NCI-H1092 (cell line): ENCODE measurements around the gene MPHOSPH6.
"Not testable (repeated sequence)": the region's sequence is repeated elsewhere in the genome, so short reads cannot be mapped to it uniquely, and the experiment has no call there.

ENCODE experiments used
- DNase-seq: peaks from one replicate; lab custom pipeline; 2025; lab: John Stamatoyannopoulos, UW

Gene MPHOSPH6

GRCh38 chr16:82175627-82176026, 5.6 kb upstream of the MPHOSPH6 start:
- no peak for DNase-seq

GRCh38 chr16:82167670-82168069, 2.4 kb downstream of the MPHOSPH6 start:
- no peak for DNase-seq

- no peak for DNase-seq
Observed at GRCh38 chr16:82160226-82160625, 9.8 kb downstream of the MPHOSPH6 start.

- DNase-seq: no peak
Observed at GRCh38 chr16:82157836-82158235, 12.2 kb downstream of the MPHOSPH6 start.

- no peak for DNase-seq
Observed at GRCh38 chr16:82157534-82157812, 12.6 kb downstream of the MPHOSPH6 start.

- DNase-seq: no peak
Observed at GRCh38 chr16:82156761-82157533, 13.1 kb downstream of the MPHOSPH6 start.

- DNase-seq: no peak
Observed at GRCh38 chr16:82152641-82153112, 17.3 kb downstream of the MPHOSPH6 start.

GRCh38 chr16:82152196-82152595, 17.8 kb downstream of the MPHOSPH6 start:
- no peak for DNase-seq

- no peak for DNase-seq
Observed at GRCh38 chr16:82150549-82150948, 19.5 kb downstream of the MPHOSPH6 start.

GRCh38 chr16:82149536-82149935, 20.5 kb downstream of the MPHOSPH6 start:
- DNase-seq: no peak

GRCh38 chr16:82147546-82147945, 22.5 kb downstream of the MPHOSPH6 start:
- no peak for DNase-seq

GRCh38 chr16:82146957-82147356, 23.1 kb downstream of the MPHOSPH6 start:
- no peak for DNase-seq

- no peak for DNase-seq
Observed at GRCh38 chr16:82146556-82146955, 23.5 kb downstream of the MPHOSPH6 start.

GRCh38 chr16:82139286-82139571, 30.8 kb downstream of the MPHOSPH6 start:
- not testable (repeated sequence) for DNase-seq

- DNase-seq: no peak
Observed at GRCh38 chr16:82138478-82139285, 31.3 kb downstream of the MPHOSPH6 start.

- no peak for DNase-seq
Observed at GRCh38 chr16:82137822-82138167, 32.2 kb downstream of the MPHOSPH6 start.

GRCh38 chr16:82136956-82137821, 32.8 kb downstream of the MPHOSPH6 start:
- no peak for DNase-seq

- DNase-seq: no peak
Observed at GRCh38 chr16:82135844-82136243, 34.2 kb downstream of the MPHOSPH6 start.

- DNase-seq: no peak
Observed at GRCh38 chr16:82134846-82135245, 35.2 kb downstream of the MPHOSPH6 start.

- DNase-seq: no peak
Observed at GRCh38 chr16:82133798-82134197, 36.2 kb downstream of the MPHOSPH6 start.

GRCh38 chr16:82129881-82130280, 40.1 kb downstream of the MPHOSPH6 start:
- DNase-seq: no peak

- DNase-seq: no peak
Observed at GRCh38 chr16:82124651-82125050, 45.4 kb downstream of the MPHOSPH6 start.

GRCh38 chr16:82119405-82119804, 50.6 kb downstream of the MPHOSPH6 start:
- no peak for DNase-seq
